ENCODE data around the gene RREB1.

The RREB1 gene

GRCh38 chr6:7196685-7197283 lies 89.0 kb downstream of the RREB1 start:
- Histone ChIP-seq H3K4me3 (replicated peaks; ENCODE audit: insufficient read depth, low read length) (no peak overlapping the region), H3K27me3 (ENCODE audit: insufficient read depth, poor library complexity, severe bottlenecking) (no peaks in the 10 kb centered on the region), H3K27ac (replicated peaks) (no peak overlapping the region)
- TF ChIP-seq REST (IDR thresholded peaks at IDR 0.05; ENCODE audit: insufficient replicate concordance, low read depth) (no peak), POLR2AphosphoS5 (IDR thresholded peaks at IDR 0.05; ENCODE audit: low read depth) (no peak), SPI1 (IDR thresholded peaks at IDR 0.05; ENCODE audit: borderline replicate concordance, low read depth) (no peak), GABPA (IDR thresholded peaks at IDR 0.05; ENCODE audit: low read depth) (no peak), CTCF (IDR thresholded peaks at IDR 0.05; ENCODE audit: insufficient read depth, low read length) (no peak)
- DNase-seq (ENCODE audit: low read depth in 1 of 2, low spot score in 1 of 2), result no peak

GRCh38 chr6:7197747-7198146 lies 90.0 kb downstream of the RREB1 start:
- Histone ChIP-seq H3K27ac (replicated peaks) (no peak overlapping the region), H3K4me3 (replicated peaks; ENCODE audit: insufficient read depth, low read length) (no peak overlapping the region), H3K27me3 (ENCODE audit: insufficient read depth, poor library complexity, severe bottlenecking) (no peaks in the 10 kb centered on the region)
- no peak for TF ChIP-seq GABPA (IDR thresholded peaks at IDR 0.05; ENCODE audit: low read depth)
- TF ChIP-seq SPI1 (IDR thresholded peaks at IDR 0.05; ENCODE audit: borderline replicate concordance, low read depth), result no peak
- no peak for TF ChIP-seq CTCF (IDR thresholded peaks at IDR 0.05; ENCODE audit: insufficient read depth, low read length)
- no peak for TF ChIP-seq POLR2AphosphoS5 (IDR thresholded peaks at IDR 0.05; ENCODE audit: low read depth)
- no peak for TF ChIP-seq REST (IDR thresholded peaks at IDR 0.05; ENCODE audit: insufficient replicate concordance, low read depth)
- DNase-seq (ENCODE audit: low read depth in 1 of 2, low spot score in 1 of 2), result no peak

- no peaks in the 10 kb centered on the region for H3K27me3 ChIP-seq (ENCODE audit: insufficient read depth, poor library complexity, severe bottlenecking)
- peak overlapping the region; percentile 16; the same call in 1 of the 2 replicates for H3K27ac ChIP-seq (replicated peaks)
- H3K4me3 ChIP-seq (replicated peaks; ENCODE audit: insufficient read depth, low read length), result no peak overlapping the region
- DNase-seq (ENCODE audit: low read depth in 1 of 2, low spot score in 1 of 2), result no peak
- TF ChIP-seq REST (IDR thresholded peaks at IDR 0.05; ENCODE audit: insufficient replicate concordance, low read depth) (no peak), SPI1 (IDR thresholded peaks at IDR 0.05; ENCODE audit: borderline replicate concordance, low read depth) (no peak), POLR2AphosphoS5 (IDR thresholded peaks at IDR 0.05; ENCODE audit: low read depth) (no peak), CTCF (IDR thresholded peaks at IDR 0.05; ENCODE audit: insufficient read depth, low read length) (no peak)
Observed at GRCh38 chr6:7198833-7199800, 91.4 kb downstream of the RREB1 start.
